ENCODE data around the gene CNTNAP5. TPM values are rescaled to one million over a fixed set of nuclear protein-coding genes. Genes with fewer than 3 reads are reported as not detected.

The CNTNAP5 gene
- total and polyA plus RNA-seq, 9 of the 15 experiments (the other 6 are each of a cell fraction or from before 2014, with no cell fraction given), result not detected

DNA sequence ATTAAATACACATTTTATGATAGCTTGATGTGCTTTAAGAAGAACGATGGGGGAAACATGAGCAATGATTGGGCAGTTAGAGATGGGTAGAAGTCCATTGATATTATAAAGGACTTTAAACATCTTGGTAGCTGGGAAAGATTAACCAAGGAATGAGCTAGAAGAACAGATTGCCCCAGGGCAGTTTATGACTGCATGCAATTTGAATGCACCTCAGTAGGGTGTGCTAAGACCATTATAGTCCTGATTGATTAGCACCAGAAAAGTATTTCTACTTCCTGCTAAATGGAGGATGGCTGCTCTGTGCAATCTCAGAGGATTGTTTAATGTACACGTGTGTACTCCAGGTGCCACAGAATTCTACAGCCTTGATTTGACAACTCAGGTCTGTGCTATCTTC lies 641.9 kb downstream of the CNTNAP5 start:
- H2AFZ ChIP-seq (ENCODE audit: low read depth, low read length), result no peak overlapping the region
- intact Hi-C loops (cut with micrococcal nuclease), result no loop called here
- no peak overlapping the region for H3K9ac ChIP-seq (ENCODE audit: insufficient read depth in 1 of 2, low read depth in 2 of 2, low read length in 2 of 2)
- no peaks in the 10 kb centered on the region for H3K9me3 ChIP-seq (replicated peaks; ENCODE audit: control insufficient read depth, insufficient read depth, low read depth, low read length)
- CTCF ChIA-PET (ENCODE audit: low intra/inter-chr PET ratio), result no interaction called here
- TF ChIP-seq NFIX (CRISPR knock-in tag; IDR thresholded peaks at IDR 0.05; ENCODE audit: low read depth), result no peak
- TF ChIP-seq YY1 (IDR thresholded peaks at IDR 0.05; ENCODE audit: borderline replicate concordance in 1 of 3, control insufficient read depth in 1 of 3, extremely low read depth in 1 of 3, insufficient read depth in 3 of 3, insufficient read length in 1 of 3, insufficient replicate concordance in 2 of 3, low read depth in 1 of 3, low read length in 2 of 3), result no peak
- TF ChIP-seq SMARCA5 (IDR thresholded peaks at IDR 0.05), result no peak
- TF ChIP-seq ZNF398 (CRISPR knock-in tag; IDR thresholded peaks at IDR 0.05), result no peak
- TF ChIP-seq ZNF146 (CRISPR knock-in tag; IDR thresholded peaks at IDR 0.05; ENCODE audit: unreplicated experiment), result no peak
- TF ChIP-seq BCLAF1 (IDR thresholded peaks at IDR 0.05; ENCODE audit: borderline replicate concordance in 1 of 2, control insufficient read depth in 1 of 2, low read depth in 2 of 2, low read length in 1 of 2), result no peak
- TF ChIP-seq TCFL5 (CRISPR knock-in tag; conservative IDR thresholded peaks at IDR 0.05), result no peak
- no peak for TF ChIP-seq MECOM (CRISPR knock-in tag; IDR thresholded peaks at IDR 0.05)
- no peak for TF ChIP-seq RBM25 (IDR thresholded peaks at IDR 0.05; ENCODE audit: low read depth, low read length, severe bottlenecking)
- TF ChIP-seq NCOA6 (IDR thresholded peaks at IDR 0.05), result no peak
- no peak for TF ChIP-seq KLF6 (CRISPR knock-in tag; IDR thresholded peaks at IDR 0.05; ENCODE audit: borderline replicate concordance)
- TF ChIP-seq ZFX (CRISPR knock-in tag; IDR thresholded peaks at IDR 0.05), result no peak
- TF ChIP-seq ZNF57 (CRISPR knock-in tag; IDR thresholded peaks at IDR 0.05), result no peak
- no peak for TF ChIP-seq MCM7 (IDR thresholded peaks at IDR 0.05)
- H4K20me1 ChIP-seq (replicated peaks; ENCODE audit: control insufficient read depth, insufficient read depth, low read length), result no peaks in the 10 kb centered on the region
- POLR2A ChIA-PET, result no interaction called here
- H3K4me1 ChIP-seq (replicated peaks in 1 of 2; ENCODE audit: control insufficient read depth in 2 of 2, insufficient read depth in 2 of 2, low read length in 2 of 2), result no peaks in the 10 kb centered on the region
- no peak for FAIRE-seq
- in situ Hi-C loops (cut with MboI), result no loop called here
- BruUV-seq (replicated peaks), result no TSS peak
- no peak overlapping the region for H3K4me3 ChIP-seq
- H3K4me2 ChIP-seq (ENCODE audit: insufficient read depth, low read length), result no peak overlapping the region
- H3K79me2 ChIP-seq (ENCODE audit: control insufficient read depth, insufficient read depth, low read length), result no peaks in the 10 kb centered on the region
- no peaks in the 10 kb centered on the region for H3K36me3 ChIP-seq (ENCODE audit: control insufficient read depth, insufficient read depth, low read length)
- H3K27ac ChIP-seq (ENCODE audit: extremely low read depth, low read depth, low read length), result no peak overlapping the region
- H3K9me1 ChIP-seq (ENCODE audit: control insufficient read depth, insufficient read depth, low read length), result no peaks in the 10 kb centered on the region
- H3K27me3 ChIP-seq (ENCODE audit: control insufficient read depth in 2 of 2, insufficient read depth in 2 of 2, low read length in 2 of 2), result no peaks in the 10 kb centered on the region
- ATAC-seq, result no peak
- no peak for DNase-seq (ENCODE audit: extremely low read depth in 1 of 4, low spot score in 3 of 4)
- 0% methylated on average over 2 of the region's 2 CpGs for WGBS (ENCODE audit: insufficient coverage, low coverage, missing lambda C conversion rate)

Measured in K562 (cell line).